ENCODE data around the gene AKAP8. TPM values are rescaled to one million over a fixed set of nuclear protein-coding genes. Genes with fewer than 3 reads are reported as not detected.
"Not testable (repeated sequence)": the region's sequence is repeated elsewhere in the genome, so short reads cannot be mapped to it uniquely, and the experiment has no call there.

The AKAP8 gene
- total RNA-seq, 2 experiments from 2014 or later: 54.5 to 57.1 TPM

GRCh38 chr19:15419413-15420025 lies 39.9 kb upstream of the AKAP8 start:
- CTCF ChIA-PET: interaction anchor here (0.6 to 4.5 kb wide), 42 partner anchors 9 to 1671 kb away, joined by 3 to 108 read pairs (median 6); partner anchors contain the start of genes AKAP8 and BRD4

GRCh38 chr19:15418579-15419412 lies 39.2 kb upstream of the AKAP8 start, which contains the start of gene AKAP8L:
AKAP8L (minus strand) TSS chr19:15418988; CDS start chr19:15418923, 65 bp downstream.
- Mint-ChIP-seq H3K9me3 (no peaks in the 10 kb centered on the region), H3K36me3 (ENCODE audit: low read depth) (peaks cover 38% of the 10 kb centered on the region), H3K4me1 (peaks cover 38% of the 10 kb centered on the region), H3K4me3 (peak within 1 kb of the TSS; percentile 98), H3K27me3 (no peaks in the 10 kb centered on the region), H3K27ac (peak within 1 kb of the TSS; percentile 99)
- peak; percentile 100 for DNase-seq
- ChIA-PET POLR2A (interaction anchor here (0.6 to 2.1 kb wide), 7 partner anchors 39 to 137 kb away, joined by 3 to 11 read pairs (median 4); partner anchors contain the start of gene AKAP8), CTCF (interaction anchor here (0.6 to 4.5 kb wide), 48 partner anchors 9 to 1671 kb away, joined by 3 to 108 read pairs (median 4); partner anchors contain the start of genes AKAP8, BRD4 and WIZ)

More at GRCh38 chr19:15419413-15420025, 39.9 kb upstream of the AKAP8 start:
- POLR2A ChIA-PET: interaction anchor here (0.9 to 2.1 kb wide), 6 partner anchors 40 to 137 kb away, joined by 3 to 11 read pairs (median 4); partner anchors contain the start of gene AKAP8
- Mint-ChIP-seq H3K4me1 (peaks cover 38% of the 10 kb centered on the region), H3K27ac (peak overlapping the region; percentile 39), H3K4me3 (peak overlapping the region; percentile 98), H3K36me3 (ENCODE audit: low read depth) (peaks cover 44% of the 10 kb centered on the region), H3K9me3 (no peaks in the 10 kb centered on the region), H3K27me3 (no peaks in the 10 kb centered on the region)
- DNase-seq: no peak

DNA sequence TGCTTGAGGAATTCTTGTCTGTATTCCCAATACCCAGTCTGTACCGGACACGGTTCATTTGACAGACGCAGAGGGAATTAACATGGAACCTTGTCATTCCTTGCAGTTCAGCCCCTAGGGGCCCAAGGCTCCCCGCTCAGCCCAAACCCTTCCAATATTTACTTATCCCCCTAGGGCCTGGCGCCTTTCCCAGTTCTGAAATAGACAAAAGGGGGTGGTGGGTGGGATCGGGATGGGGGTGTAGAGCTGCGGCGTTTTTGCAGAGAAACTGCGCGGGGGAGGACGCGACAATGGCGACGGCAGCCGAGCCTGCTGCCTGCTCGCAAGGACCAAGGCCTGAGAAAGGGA lies 38.6 kb upstream of the AKAP8 start:
- Mint-ChIP-seq H3K27ac (peak overlapping the region; percentile 99), H3K4me3 (peak overlapping the region; percentile 98), H3K27me3 (no peaks in the 10 kb centered on the region), H3K9me3 (no peaks in the 10 kb centered on the region), H3K4me1 (peaks cover 42% of the 10 kb centered on the region), H3K36me3 (ENCODE audit: low read depth) (peaks cover 34% of the 10 kb centered on the region)
- ChIA-PET CTCF (interaction anchor here (0.8 to 4.5 kb wide), 21 partner anchors 8 to 241 kb away, joined by 3 to 108 read pairs (median 6); partner anchors contain the start of genes AKAP8 and WIZ), POLR2A (interaction anchor here (0.6 to 2.1 kb wide), 4 partner anchors 9 to 138 kb away, joined by 3 to 11 read pairs (median 8); partner anchors contain the start of gene AKAP8)
- no peak for DNase-seq

GRCh38 chr19:15417699-15418098 lies 38.1 kb upstream of the AKAP8 start:
- POLR2A ChIA-PET: interaction anchor here (0.6 kb wide), 1 partner anchor 8 kb away, joined by 4 read pairs; no protein-coding TSS in a partner anchor
- Mint-ChIP-seq H3K27ac (peak overlapping the region; percentile 99), H3K27me3 (no peaks in the 10 kb centered on the region), H3K4me3 (peak overlapping the region; percentile 98), H3K36me3 (ENCODE audit: low read depth) (peaks cover 29% of the 10 kb centered on the region), H3K4me1 (peaks cover 47% of the 10 kb centered on the region), H3K9me3 (no peaks in the 10 kb centered on the region)
- CTCF ChIA-PET: interaction anchor here (0.6 to 1.5 kb wide), 3 partner anchors 10 to 143 kb away, joined by 3 read pairs; no protein-coding TSS in a partner anchor
- DNase-seq: no peak

DNA sequence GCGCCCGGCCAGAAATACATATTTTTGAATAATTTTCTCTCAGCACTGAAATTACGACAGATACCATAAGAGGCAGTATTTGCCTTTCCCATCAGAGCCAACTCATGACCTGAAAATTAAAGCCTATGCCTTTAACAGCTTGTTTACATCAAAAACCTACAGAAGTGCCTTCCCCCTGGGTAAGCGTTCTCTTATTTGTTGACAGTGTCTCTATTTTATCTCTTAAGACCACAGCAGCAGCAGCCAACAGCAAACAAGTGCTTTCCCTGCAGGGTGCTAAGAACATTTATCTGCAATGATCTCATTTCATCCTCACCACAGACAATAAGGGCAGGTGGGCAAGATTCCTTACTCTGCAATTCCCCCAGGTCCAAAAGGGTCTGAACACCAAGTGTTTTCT lies 33.2 kb upstream of the AKAP8 start:
- Mint-ChIP-seq H3K9me3 (no peaks in the 10 kb centered on the region), H3K27ac (peak overlapping the region; percentile 6), H3K4me1 (peaks cover 39% of the 10 kb centered on the region), H3K36me3 (ENCODE audit: low read depth) (peaks cover 24% of the 10 kb centered on the region), H3K4me3 (no peak overlapping the region), H3K27me3 (no peaks in the 10 kb centered on the region)
- CTCF ChIA-PET: interaction anchor here (1.2 to 1.8 kb wide), 3 partner anchors 33 to 144 kb away, joined by 3 to 5 read pairs (median 4); partner anchors contain the start of gene AKAP8
- POLR2A ChIA-PET: no interaction called here
- no peak for DNase-seq

GRCh38 chr19:15411351-15411750 lies 31.8 kb upstream of the AKAP8 start:
- POLR2A ChIA-PET, DNase-seq, H3K27ac Mint-ChIP-seq, H3K27me3 Mint-ChIP-seq, H3K4me3 Mint-ChIP-seq, H3K9me3 Mint-ChIP-seq: not testable (repeated sequence)
- Mint-ChIP-seq H3K36me3 (ENCODE audit: low read depth) (peaks cover 20% of the 10 kb centered on the region), H3K4me1 (peaks cover 26% of the 10 kb centered on the region)
- CTCF ChIA-PET: interaction anchor here (2.5 kb wide), 1 partner anchor 13 kb away, joined by 6 read pairs; no protein-coding TSS in a partner anchor

- peaks cover 19% of the 10 kb centered on the region for H3K36me3 Mint-ChIP-seq (ENCODE audit: low read depth)
- H3K9me3 Mint-ChIP-seq: no peaks in the 10 kb centered on the region
- ChIA-PET POLR2A (no interaction called here), CTCF (interaction anchor here (0.6 to 3.0 kb wide), 3 partner anchors 9 to 25 kb away, joined by 3 to 10 read pairs (median 3); partner anchors contain the start of genes AKAP8 and AKAP8L)
- H3K4me3 Mint-ChIP-seq: no peak overlapping the region
- no peaks in the 10 kb centered on the region for H3K27me3 Mint-ChIP-seq
- peaks cover 12% of the 10 kb centered on the region for H3K4me1 Mint-ChIP-seq
- DNase-seq: no peak
- peak overlapping the region; percentile 27 for H3K27ac Mint-ChIP-seq
These were observed 25.2 kb upstream of the AKAP8 start for GRCh38 chr19:15404780-15405211.

GRCh38 chr19:15404097-15404779 lies 24.7 kb upstream of the AKAP8 start:
- peaks cover 12% of the 10 kb centered on the region for H3K4me1 Mint-ChIP-seq
- POLR2A ChIA-PET: no interaction called here
- no peaks in the 10 kb centered on the region for H3K9me3 Mint-ChIP-seq
- H3K36me3 Mint-ChIP-seq (ENCODE audit: low read depth): peaks cover 19% of the 10 kb centered on the region
- H3K4me3 Mint-ChIP-seq: no peak overlapping the region
- H3K27me3 Mint-ChIP-seq: no peaks in the 10 kb centered on the region
- CTCF ChIA-PET: interaction anchor here (0.6 to 3.0 kb wide), 3 partner anchors 10 to 25 kb away, joined by 3 to 10 read pairs (median 3); partner anchors contain the start of genes AKAP8 and AKAP8L
- H3K27ac Mint-ChIP-seq: peak overlapping the region; percentile 27
- DNase-seq: no peak

DNA sequence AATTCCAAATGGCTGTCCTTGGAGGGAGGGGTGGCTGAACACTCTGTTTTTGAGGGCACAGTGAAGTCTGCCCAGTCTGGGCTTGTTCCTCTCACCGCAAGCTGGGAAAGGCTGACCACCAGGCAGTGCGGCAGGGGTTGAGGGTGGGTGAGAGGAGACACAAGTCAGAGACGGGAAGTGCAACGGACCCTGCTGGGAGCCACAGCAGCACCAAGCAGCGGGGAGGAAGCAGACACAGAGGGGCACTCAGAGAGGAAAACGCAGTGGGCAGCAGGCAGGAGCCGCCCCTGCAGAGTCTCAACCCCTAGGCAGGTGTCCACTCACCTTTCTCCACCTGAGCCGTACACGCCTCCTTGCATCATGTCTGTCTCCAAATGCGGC lies 23.6 kb upstream of the AKAP8 start:
- no peak overlapping the region for H3K27ac Mint-ChIP-seq
- ChIA-PET CTCF (interaction anchor here (1.7 kb wide), 1 partner anchor 16 kb away, joined by 6 read pairs; the partner anchor contains the start of gene AKAP8L), POLR2A (no interaction called here)
- no peak for DNase-seq
- no peaks in the 10 kb centered on the region for H3K9me3 Mint-ChIP-seq
- peaks cover 9% of the 10 kb centered on the region for H3K4me1 Mint-ChIP-seq
- peaks cover 15% of the 10 kb centered on the region for H3K36me3 Mint-ChIP-seq (ENCODE audit: low read depth)
- H3K4me3 Mint-ChIP-seq: no peak overlapping the region
- H3K27me3 Mint-ChIP-seq: no peaks in the 10 kb centered on the region

- H3K9me3 Mint-ChIP-seq: no peaks in the 10 kb centered on the region
- no peaks in the 10 kb centered on the region for H3K27me3 Mint-ChIP-seq
- H3K36me3 Mint-ChIP-seq (ENCODE audit: low read depth): peaks cover 16% of the 10 kb centered on the region
- DNase-seq: no peak
- CTCF ChIA-PET: interaction anchor here (1.1 to 1.7 kb wide), 2 partner anchors 14 to 17 kb away, joined by 4 to 6 read pairs; partner anchors contain the start of gene AKAP8L
- H3K4me3 Mint-ChIP-seq: no peak overlapping the region
- POLR2A ChIA-PET: no interaction called here
- H3K27ac Mint-ChIP-seq: no peak overlapping the region
- peaks cover 9% of the 10 kb centered on the region for H3K4me1 Mint-ChIP-seq
These were observed 23.0 kb upstream of the AKAP8 start for GRCh38 chr19:15402411-15403150.

DNA sequence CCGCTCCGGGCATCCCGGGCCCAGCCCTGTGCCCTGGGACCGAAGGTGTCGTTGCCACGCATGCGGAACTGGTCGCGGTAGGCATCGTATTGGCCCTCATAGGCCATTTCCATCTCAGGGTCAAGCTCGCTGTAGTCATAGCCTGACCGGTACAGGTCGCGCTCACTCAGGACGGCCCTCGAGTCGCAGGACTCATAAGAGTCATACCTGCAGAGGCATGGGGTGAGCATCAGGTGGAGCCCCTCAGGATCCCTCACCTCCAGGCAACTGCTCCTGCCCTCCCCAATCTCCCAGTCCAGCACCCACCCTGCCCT lies 21.8 kb upstream of the AKAP8 start:
- Mint-ChIP-seq H3K9me3 (no peaks in the 10 kb centered on the region), H3K4me3 (no peak overlapping the region), H3K4me1 (peaks cover 7% of the 10 kb centered on the region), H3K36me3 (ENCODE audit: low read depth) (peaks cover 27% of the 10 kb centered on the region), H3K27ac (no peak overlapping the region), H3K27me3 (no peaks in the 10 kb centered on the region)
- no peak for DNase-seq
- POLR2A ChIA-PET: no interaction called here
- CTCF ChIA-PET: interaction anchor here (1.1 kb wide), 1 partner anchor 15 kb away, joined by 4 read pairs; no protein-coding TSS in a partner anchor

All from activated CD4-positive, alpha-beta T cell treated with anti-CD3 and anti-CD28 coated beads, Interleukin-2, amount 10 ng/mL, durations not matched to agents 7 days and 5 days (primary cell).